ENCODE results near the gene SLIT1.
A peak's percentile ranks its signal among the peaks of the same experiment; 100 is the strongest.

Gene SLIT1

DNA sequence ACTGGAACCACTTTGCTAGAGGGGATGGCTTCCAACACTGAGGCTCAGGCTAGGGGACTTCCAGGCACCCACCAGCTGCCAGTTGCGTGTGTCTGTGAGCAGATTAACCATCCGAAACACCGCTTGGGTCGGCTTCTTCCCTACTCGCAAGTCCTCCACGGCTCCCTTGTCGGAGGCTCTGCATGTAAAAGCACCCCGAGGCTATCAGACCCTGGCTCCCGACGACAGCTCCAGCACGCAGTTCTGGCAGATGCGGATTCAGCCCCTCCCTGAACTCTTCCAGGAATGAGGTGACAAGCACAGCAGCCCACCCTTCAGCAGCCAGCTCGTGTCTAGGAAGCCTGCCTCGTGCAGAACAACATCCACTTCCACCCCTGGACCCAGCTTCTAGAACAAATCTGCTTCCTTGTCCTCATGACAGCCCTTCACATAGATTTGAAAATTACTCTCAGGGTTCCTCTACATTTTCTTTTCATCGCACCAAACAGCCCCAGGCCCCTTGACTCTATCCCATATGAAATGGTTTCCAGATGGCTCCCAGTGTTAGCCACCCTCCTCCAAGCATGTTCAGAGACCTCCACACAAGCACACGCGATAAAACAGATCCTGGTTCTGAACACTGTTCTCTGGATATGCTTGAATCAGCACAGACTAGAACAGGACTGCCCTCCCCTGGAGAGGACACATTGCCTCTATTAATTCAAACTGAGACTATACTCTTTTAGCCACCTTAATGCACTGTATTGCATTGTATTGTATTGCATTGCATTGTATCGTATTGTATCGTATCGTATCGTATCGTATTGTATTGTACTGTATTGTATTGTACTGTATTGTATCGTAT is 44.6 kb downstream of the SLIT1 start:
- H3K27me3 ChIP-seq (ENCODE audit: control insufficient read depth in 3 of 3, insufficient read depth in 3 of 3, low read depth in 1 of 3, low read length in 3 of 3) = peaks cover 0 to 8% (median 0%) of the 10 kb centered on the region in 3 experiments
- H3K9me3 ChIP-seq (replicated peaks in 1 of 2; ENCODE audit: control insufficient read depth in 2 of 2, insufficient read depth in 1 of 2, low read depth in 1 of 2, low read length in 2 of 2) = no peaks in the 10 kb centered on the region
- H2BK12ac ChIP-seq (ENCODE audit: low read length) = no peak overlapping the region
- H2BK5ac ChIP-seq (ENCODE audit: low read length) = no peak overlapping the region
- H3K14ac ChIP-seq (ENCODE audit: low read length) = no peak overlapping the region
- peak overlapping the region; percentile 20 for H3K4me2 ChIP-seq (ENCODE audit: insufficient read depth, low read length, poor library complexity, severe bottlenecking)
- DNase-seq (ENCODE audit: low spot score) = no peak
- H2BK15ac ChIP-seq (ENCODE audit: low read length) = no peak overlapping the region
- H3K4me1 ChIP-seq (ENCODE audit: control insufficient read depth in 2 of 2, insufficient read depth in 1 of 2, low read depth in 1 of 2, low read length in 2 of 2) = peaks cover 14 to 35% of the 10 kb centered on the region in 2 donors
- no peak overlapping the region for H3K23ac ChIP-seq (ENCODE audit: low read depth, low read length, poor library complexity)
- H3K4me3 ChIP-seq (ENCODE audit: low read length in 2 of 2) = no peak overlapping the region
- H3K18ac ChIP-seq (ENCODE audit: low read length) = peak overlapping the region; percentile 31
- WGBS, 2 donors (ENCODE audit: extremely low coverage in 2 of 2, insufficient read length in 2 of 2, insufficient replicate concordance in 1 of 2) = no CpG with 5 or more reads among the region's 23 CpGs
- H3K4ac ChIP-seq (ENCODE audit: low read length) = no peak overlapping the region
- H2AK5ac ChIP-seq (ENCODE audit: low read depth, low read length) = no peak overlapping the region
- no peak overlapping the region for H2BK120ac ChIP-seq (ENCODE audit: low read depth, low read length)
- no peak overlapping the region for H3K27ac ChIP-seq (replicated peaks; ENCODE audit: low read length)
- no peak overlapping the region for H4K91ac ChIP-seq (ENCODE audit: low read depth, low read length, poor library complexity)
- peak overlapping the region; percentile 85 for H2AFZ ChIP-seq (ENCODE audit: low read length)
- no peaks in the 10 kb centered on the region for H3K36me3 ChIP-seq (replicated peaks in 1 of 2; ENCODE audit: control insufficient read depth in 2 of 2, insufficient read depth in 2 of 2, low read length in 2 of 2)
- no peaks in the 10 kb centered on the region for H3K79me1 ChIP-seq (ENCODE audit: low read depth, low read length)
- H4K8ac ChIP-seq (ENCODE audit: low read depth, low read length) = no peak overlapping the region
- no peak overlapping the region for H3K9ac ChIP-seq (ENCODE audit: low read depth, low read length, poor library complexity)

DNA sequence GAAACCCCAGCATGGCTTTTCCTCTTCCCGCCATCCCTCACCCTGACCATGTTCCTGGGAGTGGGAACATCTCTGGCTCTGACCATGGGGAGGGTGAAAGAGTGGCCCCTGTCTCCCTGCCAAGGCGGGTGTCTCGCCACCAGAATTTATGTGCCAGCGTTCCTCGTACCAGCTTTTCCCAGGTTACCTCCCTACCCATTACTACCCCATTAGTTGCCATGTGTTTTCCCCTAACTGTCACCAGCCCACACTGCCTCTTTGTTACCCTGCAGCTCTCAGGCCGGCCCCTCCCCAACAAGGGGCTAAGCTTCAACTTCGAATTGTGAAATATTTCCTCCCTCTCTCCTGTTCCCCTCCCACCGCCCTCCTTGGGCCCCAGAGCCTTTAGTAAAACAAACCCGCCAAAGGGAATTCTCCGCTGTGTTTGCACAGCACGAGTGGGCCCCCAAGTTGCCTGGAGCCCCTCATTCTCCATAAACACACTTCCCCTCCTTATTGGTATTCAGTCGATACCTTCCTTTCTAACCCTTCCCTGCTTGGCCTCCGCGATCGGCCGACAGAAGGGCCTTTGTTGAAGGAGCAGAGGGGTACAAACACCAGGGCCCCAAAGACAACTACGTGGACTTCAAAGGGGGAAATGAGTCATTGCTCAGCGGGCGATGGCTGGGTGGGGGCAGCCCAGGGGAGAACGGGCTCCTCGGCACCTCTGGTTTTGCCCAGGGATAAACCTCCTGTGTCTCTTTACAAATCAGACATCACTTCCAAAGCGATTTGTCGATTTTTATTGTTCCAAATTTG is 45.5 kb downstream of the SLIT1 start:
- H4K91ac ChIP-seq (ENCODE audit: low read depth, low read length, poor library complexity) = no peak overlapping the region
- no peak overlapping the region for H3K4ac ChIP-seq (ENCODE audit: low read length)
- H3K9me3 ChIP-seq (replicated peaks in 1 of 2; ENCODE audit: control insufficient read depth in 2 of 2, insufficient read depth in 1 of 2, low read depth in 1 of 2, low read length in 2 of 2) = no peaks in the 10 kb centered on the region
- no peak overlapping the region for H3K9ac ChIP-seq (ENCODE audit: low read depth, low read length, poor library complexity)
- H2BK12ac ChIP-seq (ENCODE audit: low read length) = no peak overlapping the region
- H3K14ac ChIP-seq (ENCODE audit: low read length) = no peak overlapping the region
- no peak overlapping the region for H2BK5ac ChIP-seq (ENCODE audit: low read length)
- H3K4me3 ChIP-seq (ENCODE audit: low read length in 2 of 2) = no peak overlapping the region
- peak overlapping the region; percentile 85 for H2AFZ ChIP-seq (ENCODE audit: low read length)
- H3K79me1 ChIP-seq (ENCODE audit: low read depth, low read length) = no peaks in the 10 kb centered on the region
- H4K8ac ChIP-seq (ENCODE audit: low read depth, low read length) = no peak overlapping the region
- H3K4me1 ChIP-seq (ENCODE audit: control insufficient read depth in 2 of 2, insufficient read depth in 1 of 2, low read depth in 1 of 2, low read length in 2 of 2) = peaks cover 14 to 38% of the 10 kb centered on the region in 2 donors
- no peak overlapping the region for H3K27ac ChIP-seq (replicated peaks; ENCODE audit: low read length)
- H2BK120ac ChIP-seq (ENCODE audit: low read depth, low read length) = no peak overlapping the region
- no peaks in the 10 kb centered on the region for H3K36me3 ChIP-seq (replicated peaks in 1 of 2; ENCODE audit: control insufficient read depth in 2 of 2, insufficient read depth in 2 of 2, low read length in 2 of 2)
- H3K18ac ChIP-seq (ENCODE audit: low read length) = peak overlapping the region; percentile 58
- H2AK5ac ChIP-seq (ENCODE audit: low read depth, low read length) = no peak overlapping the region
- no peak for DNase-seq (ENCODE audit: low spot score)
- no CpG with 5 or more reads among the region's 23 CpGs for WGBS, 2 donors (ENCODE audit: extremely low coverage in 2 of 2, insufficient read length in 2 of 2, insufficient replicate concordance in 1 of 2)
- H3K27me3 ChIP-seq (ENCODE audit: control insufficient read depth in 3 of 3, insufficient read depth in 3 of 3, low read depth in 1 of 3, low read length in 3 of 3) = peaks cover 0 to 8% (median 0%) of the 10 kb centered on the region in 3 experiments
- H3K23ac ChIP-seq (ENCODE audit: low read depth, low read length, poor library complexity) = no peak overlapping the region
- no peak overlapping the region for H2BK15ac ChIP-seq (ENCODE audit: low read length)
- peak overlapping the region; percentile 20 for H3K4me2 ChIP-seq (ENCODE audit: insufficient read depth, low read length, poor library complexity, severe bottlenecking)

DNA sequence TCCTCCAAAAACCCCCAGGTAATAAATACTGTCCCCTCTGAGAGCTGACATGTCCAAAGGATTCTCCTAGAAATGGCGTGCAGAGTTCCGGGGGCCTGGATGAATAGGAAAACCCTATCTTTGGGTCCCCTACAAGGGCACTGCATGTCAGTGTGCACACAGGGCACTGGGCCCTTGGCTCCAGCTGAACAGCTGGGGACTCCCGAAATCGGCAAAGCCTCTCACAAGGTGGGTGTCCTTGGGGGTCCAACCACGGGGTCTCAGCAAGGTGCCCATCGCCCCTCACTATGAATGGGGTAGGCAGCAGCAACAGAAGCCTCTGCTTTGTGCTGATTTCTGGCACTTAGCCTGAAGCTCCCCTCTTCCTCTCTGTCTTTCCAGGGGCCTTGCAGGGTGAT is 46.1 kb downstream of the SLIT1 start:
- no peak overlapping the region for H3K23ac ChIP-seq (ENCODE audit: low read depth, low read length, poor library complexity)
- no peak overlapping the region for H2BK15ac ChIP-seq (ENCODE audit: low read length)
- no peak overlapping the region for H2BK5ac ChIP-seq (ENCODE audit: low read length)
- no peak overlapping the region for H4K91ac ChIP-seq (ENCODE audit: low read depth, low read length, poor library complexity)
- H3K4me2 ChIP-seq (ENCODE audit: insufficient read depth, low read length, poor library complexity, severe bottlenecking) = no peak overlapping the region
- H3K14ac ChIP-seq (ENCODE audit: low read length) = no peak overlapping the region
- H2AK5ac ChIP-seq (ENCODE audit: low read depth, low read length) = no peak overlapping the region
- H3K4me1 ChIP-seq (ENCODE audit: control insufficient read depth in 2 of 2, insufficient read depth in 1 of 2, low read depth in 1 of 2, low read length in 2 of 2) = peaks cover 16 to 44% of the 10 kb centered on the region in 2 donors
- H2AFZ ChIP-seq (ENCODE audit: low read length) = peak overlapping the region; percentile 85
- DNase-seq (ENCODE audit: low spot score) = no peak
- peaks cover 0 to 8% (median 0%) of the 10 kb centered on the region in 3 experiments for H3K27me3 ChIP-seq (ENCODE audit: control insufficient read depth in 3 of 3, insufficient read depth in 3 of 3, low read depth in 1 of 3, low read length in 3 of 3)
- H3K18ac ChIP-seq (ENCODE audit: low read length) = peak overlapping the region; percentile 58
- H3K27ac ChIP-seq (replicated peaks; ENCODE audit: low read length) = no peak overlapping the region
- no peak overlapping the region for H3K9ac ChIP-seq (ENCODE audit: low read depth, low read length, poor library complexity)
- H2BK120ac ChIP-seq (ENCODE audit: low read depth, low read length) = no peak overlapping the region
- no peaks in the 10 kb centered on the region for H3K9me3 ChIP-seq (replicated peaks in 1 of 2; ENCODE audit: control insufficient read depth in 2 of 2, insufficient read depth in 1 of 2, low read depth in 1 of 2, low read length in 2 of 2)
- no peaks in the 10 kb centered on the region for H3K36me3 ChIP-seq (replicated peaks in 1 of 2; ENCODE audit: control insufficient read depth in 2 of 2, insufficient read depth in 2 of 2, low read length in 2 of 2)
- no peak overlapping the region for H3K4ac ChIP-seq (ENCODE audit: low read length)
- WGBS, 2 donors (ENCODE audit: extremely low coverage in 2 of 2, insufficient read length in 2 of 2, insufficient replicate concordance in 1 of 2) = no CpG with 5 or more reads among the region's 6 CpGs
- H3K79me1 ChIP-seq (ENCODE audit: low read depth, low read length) = no peaks in the 10 kb centered on the region
- no peak overlapping the region for H3K4me3 ChIP-seq (ENCODE audit: low read length in 2 of 2)
- H4K8ac ChIP-seq (ENCODE audit: low read depth, low read length) = no peak overlapping the region
- H2BK12ac ChIP-seq (ENCODE audit: low read length) = no peak overlapping the region

DNA sequence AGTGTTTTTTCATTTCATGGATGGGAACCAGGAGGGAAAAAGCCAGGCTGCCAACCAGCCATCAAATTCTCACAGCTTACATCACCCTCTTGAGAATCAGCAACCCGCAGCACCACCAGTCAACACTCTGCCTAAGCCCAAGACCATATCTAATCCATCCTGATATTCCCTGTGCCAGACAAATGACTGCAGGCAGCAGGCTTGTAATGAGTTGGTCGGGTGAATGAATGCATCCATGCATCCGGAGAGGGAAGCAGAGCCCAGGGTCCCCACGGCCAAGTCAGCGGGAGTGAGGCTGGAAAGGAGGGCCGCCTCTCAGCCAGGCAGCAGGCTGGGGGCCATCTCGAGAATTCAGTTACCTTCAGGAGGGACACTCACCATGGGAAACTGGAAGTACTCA is 46.9 kb downstream of the SLIT1 start:
- Histone ChIP-seq H3K79me1 (ENCODE audit: low read depth, low read length) (no peaks in the 10 kb centered on the region), H3K9ac (ENCODE audit: low read depth, low read length, poor library complexity) (peak overlapping the region; percentile 4), H3K36me3 (replicated peaks in 1 of 2; ENCODE audit: control insufficient read depth in 2 of 2, insufficient read depth in 2 of 2, low read length in 2 of 2) (no peaks in the 10 kb centered on the region), H3K4me2 (ENCODE audit: insufficient read depth, low read length, poor library complexity, severe bottlenecking) (no peak overlapping the region), H2BK5ac (ENCODE audit: low read length) (no peak overlapping the region), H3K23ac (ENCODE audit: low read depth, low read length, poor library complexity) (no peak overlapping the region), H3K27ac (replicated peaks; ENCODE audit: low read length) (no peak overlapping the region), H4K8ac (ENCODE audit: low read depth, low read length) (no peak overlapping the region), H3K18ac (ENCODE audit: low read length) (peak overlapping the region; percentile 2), H3K4me3 (ENCODE audit: low read length in 2 of 2) (no peak overlapping the region), H2BK15ac (ENCODE audit: low read length) (peak overlapping the region; percentile 19), H2BK120ac (ENCODE audit: low read depth, low read length) (no peak overlapping the region), H2BK12ac (ENCODE audit: low read length) (no peak overlapping the region), H3K14ac (ENCODE audit: low read length) (no peak overlapping the region), H4K91ac (ENCODE audit: low read depth, low read length, poor library complexity) (no peak overlapping the region), H3K27me3 (ENCODE audit: control insufficient read depth in 3 of 3, insufficient read depth in 3 of 3, low read depth in 1 of 3, low read length in 3 of 3) (peaks cover 0 to 8% (median 0%) of the 10 kb centered on the region in 3 experiments), H3K9me3 (replicated peaks in 1 of 2; ENCODE audit: control insufficient read depth in 2 of 2, insufficient read depth in 1 of 2, low read depth in 1 of 2, low read length in 2 of 2) (no peaks in the 10 kb centered on the region), H3K4ac (ENCODE audit: low read length) (no peak overlapping the region), H2AK5ac (ENCODE audit: low read depth, low read length) (no peak overlapping the region), H2AFZ (ENCODE audit: low read length) (no peak overlapping the region), H3K4me1 (ENCODE audit: control insufficient read depth in 2 of 2, insufficient read depth in 1 of 2, low read depth in 1 of 2, low read length in 2 of 2) (peaks cover 24 to 52% of the 10 kb centered on the region in 2 donors)
- WGBS, 2 donors (ENCODE audit: extremely low coverage in 2 of 2, insufficient read length in 2 of 2, insufficient replicate concordance in 1 of 2) = no CpG with 5 or more reads among the region's 7 CpGs
- no peak for DNase-seq (ENCODE audit: low spot score)
